Ishikawa (cell line): Measurements from ENCODE around the gene IL17RC.

Experiments used
- MAX ChIP-seq: IDR thresholded peaks from 2 replicates; pipeline ENCODE4 v1.6.1; 2012
- REST ChIP-seq: IDR thresholded peaks from 2 replicates; pipeline ENCODE4 v1.6.1; 2012; ENCODE audit warnings: low read depth, mild to moderate bottlenecking
- TAF1 ChIP-seq: IDR thresholded peaks from 2 replicates; pipeline ENCODE4 v1.6.1; 2012; ENCODE audit warnings: low read depth, mild to moderate bottlenecking
- YY1 ChIP-seq: IDR thresholded peaks from 2 replicates; pipeline ENCODE4 v1.6.1; 2012; ENCODE audit warnings: low read depth

- TF ChIP-seq MAX (no peak), TAF1 (no peak), REST (no peak), YY1 (no peak)
These were observed 46.9 kb upstream of the IL17RC start for GRCh38 chr3:9869955-9870354.
